ENCODE data around the gene SF1. TPM values are rescaled to one million over a fixed set of nuclear protein-coding genes. Genes with fewer than 3 reads are reported as not detected.

Gene SF1
- total and polyA plus RNA-seq, 2 donors (not counting 3 experiments of a cell fraction or from before 2014, with no cell fraction given), result 95.0 to 342 TPM

GRCh38 chr11:64772303-64773018 is 5.9 kb downstream of the SF1 start:
- peak; percentile 48 for DNase-seq (ENCODE audit: low read depth, low spot score)
- peaks cover 92% of the 10 kb centered on the region for H3K79me2 ChIP-seq (ENCODE audit: control insufficient read depth, insufficient read depth, low read length)
- no peaks in the 10 kb centered on the region for H3K27me3 ChIP-seq (ENCODE audit: control insufficient read depth in 2 of 2, insufficient read depth in 2 of 2, low read length in 2 of 2)
- no TSS peak for BruUV-seq (replicated peaks)
- H4K20me1 ChIP-seq (replicated peaks; ENCODE audit: control insufficient read depth, extremely low read depth, insufficient read depth, low read length), result peaks cover 28% of the 10 kb centered on the region
- dilution Hi-C loops (cut with MboI; ENCODE audit: extremely low pct_ligation_motif_present, low sequenced_read_pairs) (no loop called here), intact Hi-C loops (cut with micrococcal nuclease) (no loop called here)
- H3K9ac ChIP-seq (replicated peaks; ENCODE audit: extremely low read depth, insufficient read depth, low read length), result peak overlapping the region; percentile 18
- no peaks in the 10 kb centered on the region for H3K9me1 ChIP-seq (replicated peaks; ENCODE audit: control insufficient read depth, extremely low read depth, insufficient read depth, low read length)
- TF ChIP-seq GATA2 (IDR thresholded peaks at IDR 0.05; ENCODE audit: insufficient read depth, insufficient read length, low read depth, low read length) (no peak), POLR2AphosphoS5 (IDR thresholded peaks at IDR 0.05; ENCODE audit: insufficient read depth, low read depth, low read length) (no peak), JUN (IDR thresholded peaks at IDR 0.05; ENCODE audit: borderline replicate concordance, insufficient read depth, insufficient read length, low read depth) (peak; percentile 38), MYC (IDR thresholded peaks at IDR 0.05; ENCODE audit: low read depth, low read length) (no peak), CTCF (IDR thresholded peaks at IDR 0.05; ENCODE audit: extremely low read depth in 1 of 2, insufficient read depth in 1 of 2, low read depth in 1 of 2, low read length in 2 of 2) (no peak), MAX (IDR thresholded peaks at IDR 0.05; ENCODE audit: insufficient read depth, insufficient read length) (no peak), FOS (IDR thresholded peaks at IDR 0.05; ENCODE audit: borderline replicate concordance, insufficient read depth, low read length) (peak; percentile 17), POLR2A (IDR thresholded peaks at IDR 0.05; ENCODE audit: low read depth, low read length) (no peak), EZH2 (IDR thresholded peaks at IDR 0.05; ENCODE audit: borderline replicate concordance, low read depth, low read length, severe bottlenecking) (no peak)
- H3K4me1 ChIP-seq (ENCODE audit: control insufficient read depth, extremely low read depth, insufficient read depth, low read length), result peaks cover 33% of the 10 kb centered on the region
- ChIA-PET CTCF (interaction anchor here (0.7 to 1.5 kb wide), 4 partner anchors 9 to 1116 kb away, joined by 3 to 12 read pairs (median 6); partner anchors contain the start of genes FIBP and PYGM), POLR2A (interaction anchor here (0.7 to 0.8 kb wide), 2 partner anchors 9 to 1285 kb away, joined by 4 to 8 read pairs; no protein-coding TSS in a partner anchor)
- H3K27ac ChIP-seq (ENCODE audit: insufficient read depth, low read depth, low read length), result peak overlapping the region; percentile 63
- H3K9me3 ChIP-seq (replicated peaks; ENCODE audit: control insufficient read depth, insufficient read depth, low read length), result no peaks in the 10 kb centered on the region
- peak overlapping the region; percentile 48 for H3K4me2 ChIP-seq (ENCODE audit: insufficient read depth, low read length)
- no peak overlapping the region for H2AFZ ChIP-seq (ENCODE audit: low read depth, low read length)
- H3K4me3 ChIP-seq (replicated peaks in 1 of 3; ENCODE audit: insufficient read depth in 1 of 3, low read depth in 1 of 3, low read length in 3 of 3), result no peak overlapping the region
- FAIRE-seq, result no peak
- peaks cover 58 to 75% of the 10 kb centered on the region in 2 experiments for H3K36me3 ChIP-seq (ENCODE audit: control insufficient read depth in 2 of 2, extremely low read depth in 1 of 2, insufficient read depth in 2 of 2, low read length in 2 of 2)

Measured in endothelial cell of umbilical vein (primary cell).